IPS DF 6.9 (cell line): ENCODE results near the gene FBXL7.

ENCODE experiments used
- DNase-seq: peaks from one replicate; pipeline ENCODE4 v3.0.0-alpha.2; 2013; ENCODE audit warnings: low read depth, low spot score
- H3K27ac ChIP-seq: one replicate; pipeline ENCODE4 v1.5.1; 2013; ENCODE audit warnings: low read length, control low read depth
- H3K27me3 ChIP-seq: 2 replicates; pipeline ENCODE4 v1.6.1; 2013; ENCODE audit warnings: mild to moderate bottlenecking, low read length; ENCODE audit not compliant: control insufficient read depth, insufficient read depth
- H3K36me3 ChIP-seq: 2 replicates; pipeline ENCODE4 v1.6.1; 2013; ENCODE audit warnings: low read length; ENCODE audit not compliant: control insufficient read depth, insufficient read depth
- H3K4me1 ChIP-seq: 2 replicates; pipeline ENCODE4 v1.6.1; 2013; ENCODE audit warnings: low read length; ENCODE audit not compliant: control insufficient read depth, insufficient read depth
- H3K4me3 ChIP-seq: 2 replicates; pipeline ENCODE4 v1.5.1; 2013; ENCODE audit warnings: mild to moderate bottlenecking, low read length
- H3K9me3 ChIP-seq: 2 replicates; pipeline ENCODE4 v1.6.1; 2013; ENCODE audit warnings: low read length, inconsistent platforms; ENCODE audit not compliant: control insufficient read depth, insufficient read depth
- WGBS: extraction: QIAGEN DNeasy Blood & Tissue Kit; methylation state at CpG from one replicate; pipeline ENCODE4 v1.1.7; 2013; ENCODE audit warnings: mixed read lengths, missing lambda C conversion rate; ENCODE audit not compliant: insufficient read length, insufficient coverage; 5-methylcytosine and 5-hydroxymethylcytosine counted together

Gene FBXL7

GRCh38 chr5:15737871-15738664 lies 238.1 kb downstream of the FBXL7 start:
- H3K4me1 ChIP-seq = no peaks in the 10 kb centered on the region
- no peaks in the 10 kb centered on the region; the same call in 1 of the 2 replicates for H3K9me3 ChIP-seq
- no peak overlapping the region for H3K4me3 ChIP-seq
- no CpG with 5 or more reads among the region's 5 CpGs for WGBS
- H3K36me3 ChIP-seq = no peaks in the 10 kb centered on the region
- DNase-seq = no peak
- H3K27me3 ChIP-seq = no peaks in the 10 kb centered on the region
- H3K27ac ChIP-seq = no peak overlapping the region

- Histone ChIP-seq H3K27ac (no peak overlapping the region), H3K27me3 (no peaks in the 10 kb centered on the region), H3K4me3 (no peak overlapping the region), H3K4me1 (no peaks in the 10 kb centered on the region), H3K36me3 (no peaks in the 10 kb centered on the region), H3K9me3 (peaks cover 4% of the 10 kb centered on the region)
- no peak for DNase-seq
Observed at GRCh38 chr5:15740383-15740782, 240.4 kb downstream of the FBXL7 start.

- Histone ChIP-seq H3K9me3 (peaks cover 4% of the 10 kb centered on the region), H3K27ac (no peak overlapping the region), H3K27me3 (no peaks in the 10 kb centered on the region), H3K36me3 (no peaks in the 10 kb centered on the region), H3K4me1 (no peaks in the 10 kb centered on the region), H3K4me3 (no peak overlapping the region)
- WGBS = no CpG with 5 or more reads among the region's 5 CpGs
- no peak for DNase-seq
Observed at GRCh38 chr5:15741591-15741990, 241.6 kb downstream of the FBXL7 start.

- no peak for DNase-seq
- no CpG with 5 or more reads among the region's 2 CpGs for WGBS
Observed at GRCh38 chr5:15746833-15747232, 246.9 kb downstream of the FBXL7 start.

GRCh38 chr5:15748266-15748665 lies 248.3 kb downstream of the FBXL7 start:
- Histone ChIP-seq H3K9me3 (peaks cover 4% of the 10 kb centered on the region), H3K36me3 (no peaks in the 10 kb centered on the region), H3K4me3 (no peak overlapping the region), H3K27ac (no peak overlapping the region), H3K27me3 (no peaks in the 10 kb centered on the region), H3K4me1 (no peaks in the 10 kb centered on the region)
- no peak for DNase-seq
- WGBS = no CpG with 5 or more reads among the region's 2 CpGs

More at GRCh38 chr5:15746833-15747232, 246.9 kb downstream of the FBXL7 start:
- Histone ChIP-seq H3K4me3 (no peak overlapping the region), H3K27ac (no peak overlapping the region), H3K9me3 (peaks cover 4% of the 10 kb centered on the region), H3K27me3 (no peaks in the 10 kb centered on the region), H3K36me3 (no peaks in the 10 kb centered on the region), H3K4me1 (no peaks in the 10 kb centered on the region)

GRCh38 chr5:15752663-15753285 lies 252.8 kb downstream of the FBXL7 start:
- no CpG with 5 or more reads among the region's 10 CpGs for WGBS
- no peak overlapping the region for H3K4me3 ChIP-seq
- no peaks in the 10 kb centered on the region; the same call in 1 of the 2 replicates for H3K4me1 ChIP-seq
- no peak overlapping the region for H3K27ac ChIP-seq
- no peaks in the 10 kb centered on the region for H3K9me3 ChIP-seq
- H3K36me3 ChIP-seq = no peaks in the 10 kb centered on the region
- no peak for DNase-seq
- H3K27me3 ChIP-seq = no peaks in the 10 kb centered on the region

- no peaks in the 10 kb centered on the region for H3K9me3 ChIP-seq
- no peak overlapping the region for H3K4me3 ChIP-seq
- no peak overlapping the region for H3K27ac ChIP-seq
- DNase-seq = no peak
- no peaks in the 10 kb centered on the region for H3K27me3 ChIP-seq
- no peaks in the 10 kb centered on the region; the same call in 1 of the 2 replicates for H3K4me1 ChIP-seq
- no peaks in the 10 kb centered on the region for H3K36me3 ChIP-seq
- WGBS = no CpG with 5 or more reads among the region's 1 CpG
Observed at GRCh38 chr5:15753752-15754151, 253.8 kb downstream of the FBXL7 start.

- DNase-seq = no peak
- no peaks in the 10 kb centered on the region; the same call in 1 of the 2 replicates for H3K4me1 ChIP-seq
- H3K9me3 ChIP-seq = no peaks in the 10 kb centered on the region
- no CpG with 5 or more reads among the region's 1 CpG for WGBS
- no peaks in the 10 kb centered on the region for H3K36me3 ChIP-seq
- H3K4me3 ChIP-seq = no peak overlapping the region
- H3K27me3 ChIP-seq = no peaks in the 10 kb centered on the region
- no peak overlapping the region for H3K27ac ChIP-seq
Observed at GRCh38 chr5:15757103-15757502, 257.1 kb downstream of the FBXL7 start.

GRCh38 chr5:15757619-15758018 lies 257.6 kb downstream of the FBXL7 start:
- H3K4me1 ChIP-seq = no peaks in the 10 kb centered on the region; the same call in 1 of the 2 replicates
- H3K27ac ChIP-seq = no peak overlapping the region
- H3K36me3 ChIP-seq = no peaks in the 10 kb centered on the region
- no CpG with 5 or more reads among the region's 8 CpGs for WGBS
- H3K27me3 ChIP-seq = no peaks in the 10 kb centered on the region
- no peaks in the 10 kb centered on the region for H3K9me3 ChIP-seq
- DNase-seq = no peak
- H3K4me3 ChIP-seq = no peak overlapping the region

- Histone ChIP-seq H3K4me1 (no peaks in the 10 kb centered on the region), H3K27me3 (no peaks in the 10 kb centered on the region), H3K27ac (no peak overlapping the region), H3K36me3 (no peaks in the 10 kb centered on the region), H3K9me3 (no peaks in the 10 kb centered on the region), H3K4me3 (no peak overlapping the region)
- no CpG with 5 or more reads among the region's 3 CpGs for WGBS
- no peak for DNase-seq
Observed at GRCh38 chr5:15762668-15763067, 262.7 kb downstream of the FBXL7 start.

- no peak overlapping the region for H3K27ac ChIP-seq
- H3K4me1 ChIP-seq = no peaks in the 10 kb centered on the region; the same call in 1 of the 2 replicates
- H3K9me3 ChIP-seq = no peaks in the 10 kb centered on the region
- H3K4me3 ChIP-seq = no peak overlapping the region
- H3K36me3 ChIP-seq = no peaks in the 10 kb centered on the region
- no peak for DNase-seq
- no peaks in the 10 kb centered on the region for H3K27me3 ChIP-seq
Observed at GRCh38 chr5:15763754-15764153, 263.8 kb downstream of the FBXL7 start.
